Right lung (tissue), 5 donors: Measurements from ENCODE around the gene PIAS1. TPM values are rescaled to one million over a fixed set of nuclear protein-coding genes. Genes with fewer than 3 reads are reported as not detected.
A peak's percentile ranks its signal among the peaks of the same experiment; 100 is the strongest.
"Not testable (repeated sequence)": the region's sequence is repeated elsewhere in the genome, so short reads cannot be mapped to it uniquely, and the experiment has no call there.

Experiments used
- DNase-seq, 2 donors: peaks; one replicate each; pipeline ENCODE4 v3.0.0-alpha.2; 2013
- polyA plus RNA-seq, 5 donors: library from polyadenylated mRNA; unstranded; fragments of 120-200 nt; gene quantifications; one replicate each; pipeline versions ENCODE4 v1.2.1 to v1.2.3, GENCODE V29; 2013; ENCODE audit warnings: inconsistent platforms in 1 of 5, low replicate concordance in 1 of 5; ENCODE audit not compliant: insufficient read length in 5 of 5, insufficient read depth in 1 of 5

Gene PIAS1
- polyA plus RNA-seq, 5 donors, result 49.8 to 77.8 (median 67.4) TPM

- no peak for DNase-seq
Measured at GRCh38 chr15:68031404-68031803, 22.7 kb upstream of the PIAS1 start.

GRCh38 chr15:68032672-68033071 is 21.4 kb upstream of the PIAS1 start:
- no peak for DNase-seq

- DNase-seq, result no peak
Measured at GRCh38 chr15:68034081-68034480, 20.0 kb upstream of the PIAS1 start.

DNA sequence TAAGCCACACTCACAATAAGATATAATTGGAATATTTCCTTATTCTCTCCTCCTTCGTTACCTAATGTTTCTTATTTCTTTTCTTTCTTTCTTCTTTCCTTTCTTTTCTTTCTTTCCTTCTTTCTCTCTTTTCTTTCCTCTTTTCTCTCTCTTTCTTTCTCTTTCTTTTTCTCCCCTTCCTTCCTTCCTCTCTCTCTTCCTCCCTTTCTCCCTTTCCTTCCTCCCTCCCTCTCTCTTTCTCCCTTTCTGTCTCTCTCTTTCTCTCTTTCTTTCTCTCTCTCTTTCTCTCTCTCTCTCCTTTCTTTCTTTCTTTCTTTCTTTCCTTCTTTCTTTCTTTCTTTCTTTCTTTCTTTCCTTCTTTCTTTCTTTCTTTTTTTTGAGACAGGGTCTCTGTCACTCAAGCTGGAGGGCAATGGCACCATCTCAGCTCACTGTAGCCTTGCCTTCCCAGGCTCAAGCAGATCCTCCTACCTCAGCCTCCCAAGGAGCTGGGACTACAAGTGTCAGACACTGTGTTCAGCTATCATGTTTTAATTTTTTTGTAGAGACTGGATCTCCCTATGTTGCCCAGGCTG is 19.3 kb upstream of the PIAS1 start:
- no peak for DNase-seq

DNA sequence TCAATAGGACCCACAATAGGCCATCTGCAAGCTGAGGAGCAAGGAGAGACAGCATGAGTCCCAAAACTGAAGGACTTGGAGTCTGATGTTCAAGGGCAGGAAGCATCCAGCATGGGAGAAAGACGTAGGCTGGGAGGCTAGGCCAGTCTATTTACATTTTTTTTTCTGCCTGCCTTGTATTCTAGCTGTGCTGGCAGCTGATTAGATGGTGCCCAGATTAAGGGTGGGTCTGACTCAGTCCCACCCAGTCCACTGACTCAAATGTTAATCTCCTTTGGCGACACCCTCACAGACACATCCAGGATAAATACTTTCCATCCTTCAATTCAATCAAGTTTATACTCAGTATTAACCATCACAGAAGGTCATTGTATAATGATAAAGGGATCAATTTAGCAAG is 15.9 kb upstream of the PIAS1 start:
- DNase-seq, result no peak

GRCh38 chr15:68040144-68040543 is 14.0 kb upstream of the PIAS1 start:
- DNase-seq, result no peak

GRCh38 chr15:68042156-68042854 is 11.8 kb upstream of the PIAS1 start:
- DNase-seq, result no peak

- DNase-seq, result no peak
Measured at GRCh38 chr15:68042855-68043222, 11.3 kb upstream of the PIAS1 start.

DNA sequence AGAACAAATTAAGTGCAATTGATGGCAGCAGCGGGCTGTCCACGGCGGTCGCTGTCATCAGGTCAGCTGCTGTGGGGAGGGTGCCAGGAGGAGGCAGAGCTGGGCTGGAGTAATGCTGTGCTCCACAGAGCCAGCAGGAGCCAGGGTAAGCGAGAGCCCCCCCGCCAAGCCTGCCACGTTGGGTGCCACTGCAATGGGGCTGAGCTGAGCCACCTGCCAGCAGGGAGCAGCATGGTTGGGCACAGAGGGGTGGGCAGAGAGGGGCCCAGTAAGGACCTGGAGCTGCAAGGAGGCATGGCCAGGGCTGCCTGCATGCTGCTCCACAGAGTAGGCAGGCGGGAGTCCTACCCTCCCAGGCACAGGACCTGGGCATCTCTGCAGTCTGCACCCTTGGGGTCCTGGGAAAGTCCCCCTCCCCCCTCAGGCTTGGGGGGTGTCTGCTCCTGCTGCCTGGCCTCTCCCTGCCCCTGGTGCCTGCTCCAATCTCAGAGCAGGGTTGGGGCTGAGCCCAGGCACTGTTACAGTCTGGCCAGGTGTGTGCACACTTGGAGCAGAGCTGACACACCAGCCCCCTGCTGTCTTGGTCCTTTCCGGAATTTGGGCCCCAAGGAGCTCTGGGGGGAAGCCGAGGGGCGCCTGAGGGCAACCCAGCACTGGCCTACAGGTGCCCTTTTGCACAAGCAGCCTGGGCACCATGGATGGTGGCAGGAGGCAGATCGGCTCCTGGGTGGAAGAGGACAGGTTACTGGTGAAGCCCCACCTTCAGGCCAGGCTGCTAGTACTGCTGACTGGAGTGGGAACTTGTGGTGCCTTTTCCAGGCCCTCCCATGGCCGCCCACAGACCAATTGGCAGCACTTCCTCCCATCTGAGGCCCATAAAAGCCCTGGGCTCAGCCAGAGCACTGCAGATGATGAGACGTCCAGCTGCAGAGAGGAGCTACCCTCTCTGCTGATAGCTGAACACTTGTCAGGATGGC is 8.5 kb upstream of the PIAS1 start:
- DNase-seq, result no peak

- no peak for DNase-seq
Measured at GRCh38 chr15:68047826-68048225, 6.3 kb upstream of the PIAS1 start.

DNA sequence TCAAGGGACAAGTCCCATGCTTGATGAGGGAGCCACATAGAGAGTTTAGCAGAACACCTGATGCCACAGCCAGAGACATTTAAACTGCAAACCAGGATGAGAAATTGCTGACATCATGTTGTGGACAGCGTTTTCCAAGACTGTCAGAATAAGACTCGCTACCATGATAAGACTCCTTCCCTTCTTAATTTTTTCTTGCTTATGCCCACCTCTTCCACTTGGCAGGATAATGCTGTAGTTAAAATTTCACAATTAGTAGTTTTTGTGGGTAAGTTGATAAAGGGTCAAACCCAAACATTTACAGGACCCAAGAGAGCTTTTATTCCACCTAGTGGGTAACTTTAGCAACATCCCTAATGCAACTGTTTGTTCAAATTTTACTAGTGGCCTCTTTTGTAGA is 3.0 kb upstream of the PIAS1 start:
- no peak for DNase-seq

GRCh38 chr15:68051907-68052306 is 2.2 kb upstream of the PIAS1 start:
- no peak for DNase-seq

DNA sequence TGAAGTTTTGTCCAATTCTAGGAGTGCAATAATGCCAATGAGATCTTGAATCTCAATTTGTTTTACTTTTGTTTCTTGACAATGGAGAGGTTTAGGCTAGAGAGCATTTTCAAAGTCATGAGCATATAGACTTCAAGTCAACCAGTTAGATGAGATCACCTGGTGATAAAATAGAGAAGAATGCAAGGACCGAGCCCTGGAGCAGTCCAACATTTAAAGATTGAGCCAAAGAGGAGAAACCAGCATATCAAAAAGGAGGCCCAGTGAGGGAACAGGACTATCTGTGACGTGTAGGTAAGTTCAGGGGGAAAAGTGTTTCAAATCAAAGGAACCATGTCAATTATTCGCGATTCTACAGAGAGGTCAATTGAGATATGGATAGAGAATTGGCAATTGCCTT is 1.7 kb upstream of the PIAS1 start:
- DNase-seq, result no peak

- no peak for DNase-seq
Measured at GRCh38 chr15:68053001-68053400, 1.1 kb upstream of the PIAS1 start.

GRCh38 chr15:68054628-68055223 is 611 bp downstream of the PIAS1 start:
- peak in 1 of 2 donors; percentile 60 for DNase-seq

GRCh38 chr15:68055224-68055705 is 1.1 kb downstream of the PIAS1 start:
- DNase-seq, result peak; percentile 27 to 33

DNA sequence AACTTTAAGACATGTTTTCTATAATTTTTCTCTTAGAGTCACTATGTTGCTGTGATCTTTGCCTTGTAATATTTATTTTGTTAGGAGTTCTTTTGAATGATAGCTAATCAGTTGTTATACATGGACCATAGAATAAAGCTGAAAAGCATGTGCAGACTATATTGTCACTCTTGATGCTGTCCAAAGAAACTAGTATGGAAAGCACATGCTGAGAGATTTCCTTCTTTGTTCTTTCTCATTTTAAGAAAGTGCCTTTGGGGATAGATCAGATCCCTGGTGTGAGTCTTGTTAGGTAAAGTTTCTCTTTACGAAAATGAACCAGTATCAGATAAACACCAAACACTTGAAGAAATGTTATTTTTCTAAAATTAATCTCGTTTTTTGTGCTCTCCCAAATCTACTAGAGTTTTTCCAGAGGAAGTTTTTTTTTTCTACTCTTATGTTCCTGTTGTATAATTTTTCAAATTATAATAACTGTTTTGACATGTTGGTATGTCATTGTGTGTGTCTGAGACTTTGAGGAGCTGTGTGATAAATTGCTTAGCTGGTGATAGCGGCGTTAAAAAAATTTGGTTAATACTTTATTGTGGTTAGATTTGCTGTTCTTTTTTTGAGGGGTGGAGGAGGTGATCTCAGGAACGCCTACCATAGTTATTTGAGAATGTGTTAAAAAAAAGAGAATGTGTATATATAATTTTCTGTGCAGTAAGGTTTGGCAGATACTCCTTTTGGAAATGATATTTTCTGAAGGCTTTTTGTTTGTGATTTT is 2.2 kb downstream of the PIAS1 start:
- DNase-seq, result no peak

- DNase-seq, result no peak
Measured at GRCh38 chr15:68057034-68057433, 2.9 kb downstream of the PIAS1 start.

DNA sequence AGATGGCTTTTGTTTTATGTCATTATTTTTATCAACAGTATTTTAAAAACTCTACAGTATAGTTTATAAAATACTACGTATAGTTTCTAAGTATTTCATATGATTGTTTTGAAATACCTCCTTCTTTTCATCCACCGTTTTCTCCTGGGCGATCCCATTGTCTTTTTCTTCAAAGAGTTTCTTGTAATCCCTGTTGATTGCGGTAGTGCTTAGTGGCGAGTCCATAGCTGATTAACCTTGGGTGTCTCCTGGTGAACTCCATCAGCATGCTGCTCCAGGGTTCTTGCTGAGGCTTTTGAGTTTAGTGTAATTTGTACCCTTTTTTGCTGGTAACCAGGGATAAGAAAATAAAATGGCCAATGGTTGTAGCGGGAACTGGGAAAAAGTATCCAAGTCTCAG is 3.6 kb downstream of the PIAS1 start:
- no peak for DNase-seq

GRCh38 chr15:68058970-68059369 is 4.9 kb downstream of the PIAS1 start:
- DNase-seq, result not testable (repeated sequence)

GRCh38 chr15:68059630-68060029 is 5.5 kb downstream of the PIAS1 start:
- no peak for DNase-seq
